Astrocyte (in vitro differentiated cells and primary cell): Measurements from ENCODE around the gene ARF6. TPM values are rescaled to one million over a fixed set of nuclear protein-coding genes. Genes with fewer than 3 reads are reported as not detected.

Experiments used
- DNase-seq: peaks from one replicate; pipeline ENCODE4 v3.0.0-alpha.2; 2010; ENCODE audit warnings: low read depth
- FAIRE-seq: peaks from 2 replicates; lab custom pipeline; 2011; peaks lifted over from hg19 to GRCh38; lab: Jason Lieb, UNC
- H2AFZ ChIP-seq: 2 replicates; pipeline ENCODE4 v1.6.0; 2012; ENCODE audit warnings: low read depth, low read length, inconsistent platforms
- H3K27ac ChIP-seq: 2 replicates; pipeline ENCODE4 v1.5.1; 2011; ENCODE audit warnings: low read depth, low read length, inconsistent platforms
- H3K27me3 ChIP-seq: 2 replicates; pipeline ENCODE4 v1.6.0; 2011; ENCODE audit warnings: low read length, inconsistent platforms; ENCODE audit not compliant: insufficient read depth
- H3K36me3 ChIP-seq: 2 replicates; pipeline ENCODE4 v1.5.1; 2011; ENCODE audit warnings: low read length, inconsistent platforms; ENCODE audit not compliant: insufficient read depth
- H3K4me1 ChIP-seq: 2 replicates; pipeline ENCODE4 v1.5.1; 2011; ENCODE audit warnings: low read length, inconsistent platforms; ENCODE audit not compliant: insufficient read depth
- H3K4me2 ChIP-seq: 2 replicates; pipeline ENCODE4 v1.6.0; 2012; ENCODE audit warnings: low read length, inconsistent platforms
- H3K4me3 ChIP-seq: 2 replicates; pipeline ENCODE4 v1.5.1; 2011; ENCODE audit warnings: low read depth, mild to moderate bottlenecking, low read length, inconsistent platforms; ENCODE audit not compliant: insufficient read depth
- H3K79me2 ChIP-seq: 2 replicates; pipeline ENCODE4 v1.6.0; 2012; ENCODE audit warnings: mild to moderate bottlenecking, low read length, inconsistent platforms; ENCODE audit not compliant: insufficient read depth
- H3K9ac ChIP-seq: 2 replicates; pipeline ENCODE4 v1.6.0; 2012; ENCODE audit warnings: mild to moderate bottlenecking, low read length, inconsistent platforms
- H3K9me3 ChIP-seq: 2 replicates; pipeline ENCODE4 v1.5.1; 2012; ENCODE audit warnings: low read depth, mild to moderate bottlenecking, low read length, inconsistent platforms; ENCODE audit not compliant: insufficient read depth
- H4K20me1 ChIP-seq: 2 replicates; pipeline ENCODE4 v1.6.0; 2012; ENCODE audit warnings: low read length, inconsistent platforms; ENCODE audit not compliant: insufficient read depth
- H3K27ac Mint-ChIP-seq: one replicate; pipeline ENCODE4 v1.8.0; 2021; ENCODE audit warnings: mild to moderate bottlenecking, mixed read lengths; ENCODE audit not compliant: unreplicated experiment
- H3K27me3 Mint-ChIP-seq: one replicate; pipeline ENCODE4 v1.8.0; 2021; ENCODE audit warnings: low read depth, mixed read lengths; ENCODE audit not compliant: unreplicated experiment
- H3K36me3 Mint-ChIP-seq: one replicate; pipeline ENCODE4 v1.8.0; 2021; ENCODE audit warnings: low read depth, mixed read lengths; ENCODE audit not compliant: unreplicated experiment
- H3K4me1 Mint-ChIP-seq: one replicate; pipeline ENCODE4 v1.8.0; 2021; ENCODE audit warnings: low read depth, mixed read lengths; ENCODE audit not compliant: unreplicated experiment
- H3K4me3 Mint-ChIP-seq: one replicate; pipeline ENCODE4 v1.8.0; 2021; ENCODE audit warnings: mild to moderate bottlenecking, moderate library complexity, mixed read lengths; ENCODE audit not compliant: unreplicated experiment
- H3K9me3 Mint-ChIP-seq: one replicate; pipeline ENCODE4 v1.8.0; 2021; ENCODE audit warnings: mild to moderate bottlenecking, mixed read lengths; ENCODE audit not compliant: unreplicated experiment
- EZH2 ChIP-seq: IDR thresholded peaks from 2 replicates; pipeline ENCODE4 v1.6.1; 2012; ENCODE audit warnings: mild to moderate bottlenecking, low read length, inconsistent platforms; ENCODE audit not compliant: insufficient read depth
- total RNA-seq: library from RNA; stranded (reverse); gene quantifications from 2 replicates; pipeline ENCODE4 v1.2.1, GENCODE V29; 2021
- TF ChIP-seq, protein P1 (sequence below): IDR thresholded peaks from 2 replicates; pipeline ENCODE4 v1.5.1; 2011; ENCODE audit warnings: low read depth, mild to moderate bottlenecking, inconsistent platforms, low read length, moderate library complexity; ENCODE audit not compliant: insufficient read depth

Gene ARF6
- total RNA-seq, 1 donor from 2014 or later = 53.4 TPM

DNA sequence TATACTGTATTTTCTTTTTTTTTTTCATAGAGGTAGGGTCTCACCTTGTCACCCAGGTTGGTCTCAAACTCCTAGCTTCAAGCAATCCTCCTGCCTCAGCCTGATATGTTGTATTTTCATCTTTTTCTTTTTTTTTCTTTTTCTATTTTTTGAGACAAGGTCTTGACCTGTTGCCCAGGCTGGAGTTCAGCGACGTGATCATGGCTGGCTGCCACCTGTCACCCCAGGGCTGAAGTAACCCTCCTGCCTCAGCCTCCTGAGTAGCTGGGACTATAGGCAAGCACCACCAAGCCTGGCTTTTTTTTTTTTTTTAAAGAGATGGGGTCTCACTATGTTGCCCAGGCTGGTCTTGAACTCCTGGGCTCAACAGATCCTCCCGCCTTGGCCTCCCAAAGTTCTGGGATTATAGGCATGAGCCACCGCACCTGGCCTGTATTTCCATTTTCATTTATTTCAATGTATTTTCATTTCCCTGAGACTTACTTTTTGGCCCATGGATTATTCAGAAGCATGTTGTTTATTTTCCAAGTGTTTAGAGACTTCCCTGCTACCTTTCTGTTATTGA is 16.2 kb upstream of the ARF6 start:
- Histone ChIP-seq H3K36me3 (no peaks in the 10 kb centered on the region), H3K4me1 (no peaks in the 10 kb centered on the region), H3K4me2 (no peak overlapping the region), H3K27me3 (no peaks in the 10 kb centered on the region), H3K79me2 (no peaks in the 10 kb centered on the region), H3K9ac (no peak overlapping the region), H4K20me1 (no peaks in the 10 kb centered on the region), H3K27ac (no peak overlapping the region), H3K4me3 (no peak overlapping the region), H3K9me3 (no peaks in the 10 kb centered on the region), H2AFZ (no peak overlapping the region)
- no peak for TF ChIP-seq EZH2
- DNase-seq (no peak), FAIRE-seq (no peak)
- Mint-ChIP-seq H3K9me3 (no peaks in the 10 kb centered on the region), H3K27me3 (no peaks in the 10 kb centered on the region), H3K36me3 (no peaks in the 10 kb centered on the region), H3K4me1 (peaks cover 2% of the 10 kb centered on the region), H3K27ac (no peak overlapping the region), H3K4me3 (no peak overlapping the region)

DNA sequence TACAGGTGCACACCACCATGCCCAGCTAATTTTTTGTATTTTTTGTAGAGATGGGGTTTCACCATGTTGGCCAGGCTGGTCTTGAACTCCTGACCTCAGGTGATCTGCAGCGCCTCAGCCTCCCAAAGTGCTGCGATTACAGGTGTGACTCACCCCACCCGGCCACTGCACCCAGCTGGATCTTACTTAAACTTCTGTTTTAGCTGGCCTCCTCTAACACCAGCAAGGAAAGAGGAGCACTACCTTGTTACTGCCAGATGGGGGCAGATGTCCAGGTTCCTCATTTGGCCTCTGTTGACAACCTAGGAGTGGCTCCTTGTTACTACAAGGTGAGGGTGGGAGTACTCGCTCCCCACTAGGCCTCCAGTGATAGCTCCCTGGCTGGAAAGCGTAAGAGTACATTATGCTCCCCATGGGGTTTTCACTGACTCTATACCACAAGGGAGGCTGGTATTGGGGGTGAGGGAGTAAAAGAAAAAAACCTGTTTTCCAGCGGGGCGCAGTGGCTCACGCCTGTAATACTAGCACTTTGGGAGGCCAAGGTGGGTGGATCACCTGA is 13.2 kb upstream of the ARF6 start:
- Histone ChIP-seq H3K9ac (no peak overlapping the region), H3K27me3 (no peaks in the 10 kb centered on the region), H3K36me3 (no peaks in the 10 kb centered on the region), H4K20me1 (no peaks in the 10 kb centered on the region), H3K4me1 (no peaks in the 10 kb centered on the region), H3K79me2 (no peaks in the 10 kb centered on the region), H3K4me3 (no peak overlapping the region), H2AFZ (no peak overlapping the region), H3K4me2 (no peak overlapping the region), H3K9me3 (no peaks in the 10 kb centered on the region), H3K27ac (no peak overlapping the region)
- Mint-ChIP-seq H3K27me3 (no peaks in the 10 kb centered on the region), H3K4me3 (no peak overlapping the region), H3K9me3 (no peaks in the 10 kb centered on the region), H3K27ac (no peak overlapping the region), H3K36me3 (no peaks in the 10 kb centered on the region), H3K4me1 (peaks cover 2% of the 10 kb centered on the region)
- FAIRE-seq = no peak
- peak; percentile 34 for DNase-seq
- TF ChIP-seq EZH2 = no peak
- TF ChIP-seq, protein P1, sequence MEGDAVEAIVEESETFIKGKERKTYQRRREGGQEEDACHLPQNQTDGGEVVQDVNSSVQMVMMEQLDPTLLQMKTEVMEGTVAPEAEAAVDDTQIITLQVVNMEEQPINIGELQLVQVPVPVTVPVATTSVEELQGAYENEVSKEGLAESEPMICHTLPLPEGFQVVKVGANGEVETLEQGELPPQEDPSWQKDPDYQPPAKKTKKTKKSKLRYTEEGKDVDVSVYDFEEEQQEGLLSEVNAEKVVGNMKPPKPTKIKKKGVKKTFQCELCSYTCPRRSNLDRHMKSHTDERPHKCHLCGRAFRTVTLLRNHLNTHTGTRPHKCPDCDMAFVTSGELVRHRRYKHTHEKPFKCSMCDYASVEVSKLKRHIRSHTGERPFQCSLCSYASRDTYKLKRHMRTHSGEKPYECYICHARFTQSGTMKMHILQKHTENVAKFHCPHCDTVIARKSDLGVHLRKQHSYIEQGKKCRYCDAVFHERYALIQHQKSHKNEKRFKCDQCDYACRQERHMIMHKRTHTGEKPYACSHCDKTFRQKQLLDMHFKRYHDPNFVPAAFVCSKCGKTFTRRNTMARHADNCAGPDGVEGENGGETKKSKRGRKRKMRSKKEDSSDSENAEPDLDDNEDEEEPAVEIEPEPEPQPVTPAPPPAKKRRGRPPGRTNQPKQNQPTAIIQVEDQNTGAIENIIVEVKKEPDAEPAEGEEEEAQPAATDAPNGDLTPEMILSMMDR = peak; percentile 58

DNA sequence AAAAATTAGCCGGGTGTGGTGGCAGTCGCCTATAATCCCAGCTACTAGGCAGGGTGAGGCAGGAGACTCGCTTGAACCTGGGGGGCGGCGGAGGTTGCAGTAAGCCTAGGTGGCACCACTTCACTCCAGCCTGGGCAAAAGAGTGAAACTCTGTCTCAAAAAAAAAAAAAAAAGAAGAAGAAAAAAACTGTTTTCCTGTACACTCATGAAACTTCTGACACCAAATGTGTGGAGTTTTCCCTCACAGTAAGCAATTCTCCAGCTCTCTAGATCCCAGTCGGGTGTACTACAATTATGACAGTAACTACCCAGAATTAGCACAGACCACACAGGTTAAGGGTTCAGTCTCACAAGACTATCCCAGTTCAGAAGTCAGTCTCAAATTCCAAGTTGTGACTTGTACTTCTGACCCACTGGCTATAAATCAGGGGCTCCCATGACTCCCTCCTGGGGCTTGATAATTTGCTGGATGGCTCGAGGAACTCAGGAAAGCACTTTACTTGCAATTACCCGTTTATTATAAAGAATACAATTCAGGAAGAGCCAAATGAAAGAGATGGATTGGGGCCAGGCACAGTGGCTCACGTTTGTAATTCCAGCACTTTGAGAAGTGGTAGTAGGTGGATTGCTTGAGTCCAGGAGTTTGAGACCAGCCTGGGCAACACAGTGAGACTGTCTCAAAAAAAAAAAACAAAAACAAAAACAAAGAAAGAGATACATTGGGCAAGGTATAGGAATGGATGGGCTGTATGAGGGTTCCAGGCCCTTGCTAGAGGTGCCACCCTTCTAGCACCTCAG is 12.4 kb upstream of the ARF6 start:
- FAIRE-seq (no peak), DNase-seq (peak; percentile 22)
- H3K4me3 Mint-ChIP-seq = no peak overlapping the region
- Histone ChIP-seq H3K79me2 (no peaks in the 10 kb centered on the region), H3K4me3 (no peak overlapping the region), H3K36me3 (no peaks in the 10 kb centered on the region), H3K4me1 (no peaks in the 10 kb centered on the region), H3K4me2 (no peak overlapping the region), H2AFZ (no peak overlapping the region), H4K20me1 (no peaks in the 10 kb centered on the region), H3K27ac (no peak overlapping the region), H3K9me3 (no peaks in the 10 kb centered on the region), H3K27me3 (no peaks in the 10 kb centered on the region), H3K9ac (no peak overlapping the region)
- TF ChIP-seq EZH2 = no peak
- TF ChIP-seq, protein P1 = no peak
- H3K36me3 Mint-ChIP-seq = no peaks in the 10 kb centered on the region
- H3K27ac Mint-ChIP-seq = no peak overlapping the region
- H3K9me3 Mint-ChIP-seq = no peaks in the 10 kb centered on the region
- no peaks in the 10 kb centered on the region for H3K27me3 Mint-ChIP-seq
- H3K4me1 Mint-ChIP-seq = peaks cover 2% of the 10 kb centered on the region
